Measurements from ENCODE around the gene ICAM1. TPM values are rescaled to one million over a fixed set of nuclear protein-coding genes. Genes with fewer than 3 reads are reported as not detected.
"Not testable (repeated sequence)": the region's sequence is repeated elsewhere in the genome, so short reads cannot be mapped to it uniquely, and the experiment has no call there.

Gene ICAM1
- total RNA-seq, 5 donors from 2014 or later (not counting 1 experiment from before 2014, with no cell fraction given) = 4.2 to 11.0 (median 5.9) TPM

GRCh38 chr19:10238172-10238783, 32.6 kb upstream of the ICAM1 start:
- no peaks in the 10 kb centered on the region for H3K27me3 ChIP-seq (replicated peaks in 1 of 2; ENCODE audit: control insufficient read depth in 2 of 2, extremely low read depth in 1 of 2, insufficient read depth in 2 of 2, low read length in 1 of 2)
- no peaks in the 10 kb centered on the region for H3K9me3 ChIP-seq
- Mint-ChIP-seq H3K27ac (peak overlapping the region; percentile 11 to 39), H3K4me3 (no peak overlapping the region), H3K9me3 (no peaks in the 10 kb centered on the region), H3K4me1 (peaks cover 13 to 30% (median 18%) of the 10 kb centered on the region in 3 donors), H3K27me3 (no peaks in the 10 kb centered on the region), H3K36me3 (no peaks in the 10 kb centered on the region)
- ATAC-seq (replicated peaks in 1 of 4) (no peak), DNase-seq (no peak)
- CTCF ChIA-PET = interaction anchor here (0.5 to 0.7 kb wide), 3 partner anchors 10 to 800 kb away, joined by 3 to 5 read pairs (median 3); no protein-coding TSS in a partner anchor
- H3K4me3 ChIP-seq (ENCODE audit: control insufficient read depth in 1 of 2, extremely low read depth in 1 of 2, low read length in 1 of 2) = no peak overlapping the region
- 80% methylated on average over 3 of the region's 12 CpGs for WGBS (ENCODE audit: insufficient coverage)
- POLR2A ChIA-PET = no interaction called here
- no peaks in the 10 kb centered on the region for H3K36me3 ChIP-seq (ENCODE audit: control insufficient read depth in 2 of 2, extremely low read depth in 1 of 2, insufficient read depth in 1 of 2, low read length in 1 of 2)
- H3K27ac ChIP-seq (ENCODE audit: low read length) = no peak overlapping the region
- peaks cover 9 to 30% of the 10 kb centered on the region in 2 experiments for H3K4me1 ChIP-seq (ENCODE audit: control insufficient read depth in 1 of 2, extremely low read depth in 1 of 2, insufficient read depth in 2 of 2, low read length in 2 of 2)

GRCh38 chr19:10241826-10242449, 29.0 kb upstream of the ICAM1 start:
- not testable (repeated sequence) for ATAC-seq (replicated peaks in 1 of 4); H3K4me3 Mint-ChIP-seq; H3K36me3 Mint-ChIP-seq; H3K9me3 Mint-ChIP-seq; DNase-seq; H3K27ac ChIP-seq (ENCODE audit: low read length); H3K36me3 ChIP-seq (ENCODE audit: control insufficient read depth in 2 of 2, extremely low read depth in 1 of 2, insufficient read depth in 1 of 2, low read length in 1 of 2); H3K27me3 Mint-ChIP-seq; H3K27me3 ChIP-seq (replicated peaks in 1 of 2; ENCODE audit: control insufficient read depth in 2 of 2, extremely low read depth in 1 of 2, insufficient read depth in 2 of 2, low read length in 1 of 2); H3K9me3 ChIP-seq; H3K4me1 ChIP-seq (ENCODE audit: control insufficient read depth in 1 of 2, extremely low read depth in 1 of 2, insufficient read depth in 2 of 2, low read length in 2 of 2); H3K27ac Mint-ChIP-seq; H3K4me3 ChIP-seq (ENCODE audit: control insufficient read depth in 1 of 2, extremely low read depth in 1 of 2, low read length in 1 of 2); H3K4me1 Mint-ChIP-seq
- ChIA-PET CTCF (interaction anchor here in 1 of 2 donors (0.6 kb wide), 1 partner anchor 695 kb away, joined by 4 read pairs; no protein-coding TSS in a partner anchor), POLR2A (interaction anchor here in 1 of 2 donors (0.6 kb wide), 1 partner anchor 34 kb away, joined by 3 read pairs; no protein-coding TSS in a partner anchor)
- WGBS (ENCODE audit: insufficient coverage) = 95% methylated on average over 3 of the region's 11 CpGs

- no peaks in the 10 kb centered on the region for H3K4me1 ChIP-seq (ENCODE audit: control insufficient read depth in 1 of 2, extremely low read depth in 1 of 2, insufficient read depth in 2 of 2, low read length in 2 of 2)
- ATAC-seq (replicated peaks in 1 of 4) (no peak), DNase-seq (no peak)
- Mint-ChIP-seq H3K27ac (no peak overlapping the region), H3K4me1 (peaks cover 0 to 2% (median 0%) of the 10 kb centered on the region in 3 donors), H3K4me3 (no peak overlapping the region), H3K9me3 (no peaks in the 10 kb centered on the region), H3K36me3 (no peaks in the 10 kb centered on the region), H3K27me3 (no peaks in the 10 kb centered on the region)
- no peaks in the 10 kb centered on the region for H3K9me3 ChIP-seq
- 97% methylated on average over 7 of the region's 7 CpGs for WGBS (ENCODE audit: insufficient coverage)
- H3K27me3 ChIP-seq (replicated peaks in 1 of 2; ENCODE audit: control insufficient read depth in 2 of 2, extremely low read depth in 1 of 2, insufficient read depth in 2 of 2, low read length in 1 of 2) = no peaks in the 10 kb centered on the region
- H3K36me3 ChIP-seq (ENCODE audit: control insufficient read depth in 2 of 2, extremely low read depth in 1 of 2, insufficient read depth in 1 of 2, low read length in 1 of 2) = no peaks in the 10 kb centered on the region
- H3K27ac ChIP-seq (ENCODE audit: low read length) = no peak overlapping the region
- POLR2A ChIA-PET = no interaction called here
- H3K4me3 ChIP-seq (ENCODE audit: control insufficient read depth in 1 of 2, extremely low read depth in 1 of 2, low read length in 1 of 2) = no peak overlapping the region
- CTCF ChIA-PET = interaction anchor here in 1 of 2 donors (0.7 kb wide), 1 partner anchor 121 kb away, joined by 12 read pairs; no protein-coding TSS in a partner anchor
These were observed 27.3 kb upstream of the ICAM1 start for GRCh38 chr19:10243606-10244005.

GRCh38 chr19:10245189-10245939, 25.6 kb upstream of the ICAM1 start:
- ChIA-PET POLR2A (interaction anchor here in 1 of 2 donors (0.7 kb wide), 1 partner anchor 100 kb away, joined by 6 read pairs; no protein-coding TSS in a partner anchor), CTCF (interaction anchor here in 1 of 2 donors (0.7 kb wide), 1 partner anchor 219 kb away, joined by 3 read pairs; no protein-coding TSS in a partner anchor)
- DNase-seq = no peak
- no peaks in the 10 kb centered on the region for H3K27me3 Mint-ChIP-seq
- H3K36me3 Mint-ChIP-seq = no peaks in the 10 kb centered on the region
- WGBS (ENCODE audit: insufficient coverage) = 93% methylated on average over 3 of the region's 9 CpGs
- no peak overlapping the region for H3K4me3 Mint-ChIP-seq
- H3K27me3 ChIP-seq (replicated peaks in 1 of 2; ENCODE audit: control insufficient read depth in 2 of 2, extremely low read depth in 1 of 2, insufficient read depth in 2 of 2, low read length in 1 of 2) = no peaks in the 10 kb centered on the region
- peaks cover 0 to 5% (median 3%) of the 10 kb centered on the region in 3 donors for H3K4me1 Mint-ChIP-seq
- no peaks in the 10 kb centered on the region for H3K9me3 Mint-ChIP-seq
- no peaks in the 10 kb centered on the region for H3K9me3 ChIP-seq
- no peak for ATAC-seq (replicated peaks in 1 of 4)
- no peak overlapping the region for H3K4me3 ChIP-seq (ENCODE audit: control insufficient read depth in 1 of 2, extremely low read depth in 1 of 2, low read length in 1 of 2)
- H3K27ac Mint-ChIP-seq = peak overlapping the region in 1 of 2 donors; percentile 29
- H3K4me1 ChIP-seq (ENCODE audit: control insufficient read depth in 1 of 2, extremely low read depth in 1 of 2, insufficient read depth in 2 of 2, low read length in 2 of 2) = peaks cover 0 to 5% of the 10 kb centered on the region in 2 experiments
- no peaks in the 10 kb centered on the region for H3K36me3 ChIP-seq (ENCODE audit: control insufficient read depth in 2 of 2, extremely low read depth in 1 of 2, insufficient read depth in 1 of 2, low read length in 1 of 2)
- no peak overlapping the region for H3K27ac ChIP-seq (ENCODE audit: low read length)

- 94% methylated on average over 3 of the region's 6 CpGs for WGBS (ENCODE audit: insufficient coverage)
- POLR2A ChIA-PET = interaction anchor here (0.6 to 0.7 kb wide), 2 partner anchors 24 to 101 kb away, joined by 3 to 6 read pairs; no protein-coding TSS in a partner anchor
These were observed 24.4 kb upstream of the ICAM1 start for GRCh38 chr19:10246511-10246910.

More at GRCh38 chr19:10246511-10246910, 24.4 kb upstream of the ICAM1 start:
- H3K9me3 Mint-ChIP-seq = no peaks in the 10 kb centered on the region
- CTCF ChIA-PET = interaction anchor here in 1 of 2 donors (0.7 to 1.1 kb wide), 2 partner anchors 13 to 221 kb away, joined by 3 read pairs; no protein-coding TSS in a partner anchor
- Histone ChIP-seq H3K4me3 (ENCODE audit: control insufficient read depth in 1 of 2, extremely low read depth in 1 of 2, low read length in 1 of 2) (no peak overlapping the region), H3K9me3 (no peaks in the 10 kb centered on the region), H3K4me1 (ENCODE audit: control insufficient read depth in 1 of 2, extremely low read depth in 1 of 2, insufficient read depth in 2 of 2, low read length in 2 of 2) (peaks cover 0 to 13% of the 10 kb centered on the region in 2 experiments), H3K27ac (ENCODE audit: low read length) (no peak overlapping the region), H3K27me3 (replicated peaks in 1 of 2; ENCODE audit: control insufficient read depth in 2 of 2, extremely low read depth in 1 of 2, insufficient read depth in 2 of 2, low read length in 1 of 2) (no peaks in the 10 kb centered on the region), H3K36me3 (ENCODE audit: control insufficient read depth in 2 of 2, extremely low read depth in 1 of 2, insufficient read depth in 1 of 2, low read length in 1 of 2) (no peaks in the 10 kb centered on the region)
- no peak overlapping the region for H3K4me3 Mint-ChIP-seq
- no peaks in the 10 kb centered on the region for H3K27me3 Mint-ChIP-seq
- H3K27ac Mint-ChIP-seq = no peak overlapping the region
- H3K4me1 Mint-ChIP-seq = peaks cover 2 to 10% (median 8%) of the 10 kb centered on the region in 3 donors
- DNase-seq (no peak), ATAC-seq (replicated peaks in 1 of 4) (no peak)
- no peaks in the 10 kb centered on the region for H3K36me3 Mint-ChIP-seq

Data from T-cell (primary cell).